C4-2B (cell line): ENCODE results near the gene CDO1.
"Not testable (repeated sequence)": the region's sequence is repeated elsewhere in the genome, so short reads cannot be mapped to it uniquely, and the experiment has no call there.

Source experiments
- H3K27ac ChIP-seq: fragments of 450-650 bp; 2 replicates; pipeline ENCODE4 v1.5.1; 2017
- CTCF ChIP-seq: fragments of 450-650 bp; conservative IDR thresholded peaks from 2 replicates; pipeline ENCODE4 v1.5.1; 2017; ENCODE audit warnings: mild to moderate bottlenecking
- ZFX ChIP-seq: fragments of 450-650 bp; IDR thresholded peaks from 2 replicates; pipeline ENCODE4 v1.6.1; 2017

Gene CDO1

DNA sequence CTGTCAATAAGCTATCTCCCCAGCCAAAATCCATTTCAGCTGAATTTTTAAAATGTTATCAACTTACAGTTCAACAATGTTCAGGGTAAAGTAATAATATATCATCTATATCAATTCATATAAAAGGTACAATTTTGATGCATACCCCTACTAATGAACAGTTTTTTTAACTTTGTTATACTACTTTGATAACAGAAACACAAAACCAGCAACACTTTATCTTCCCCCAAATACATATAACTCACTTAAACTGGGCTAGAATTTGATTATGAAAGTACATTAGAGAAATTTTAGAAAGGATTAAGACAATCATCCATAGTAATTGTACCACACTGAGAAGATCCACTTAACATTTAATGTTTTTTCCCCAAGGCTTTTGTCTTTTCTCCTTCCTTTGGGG, 5.1 kb downstream of the CDO1 start:
- TF ChIP-seq CTCF (no peak), ZFX (no peak)
- H3K27ac ChIP-seq = no peak overlapping the region

DNA sequence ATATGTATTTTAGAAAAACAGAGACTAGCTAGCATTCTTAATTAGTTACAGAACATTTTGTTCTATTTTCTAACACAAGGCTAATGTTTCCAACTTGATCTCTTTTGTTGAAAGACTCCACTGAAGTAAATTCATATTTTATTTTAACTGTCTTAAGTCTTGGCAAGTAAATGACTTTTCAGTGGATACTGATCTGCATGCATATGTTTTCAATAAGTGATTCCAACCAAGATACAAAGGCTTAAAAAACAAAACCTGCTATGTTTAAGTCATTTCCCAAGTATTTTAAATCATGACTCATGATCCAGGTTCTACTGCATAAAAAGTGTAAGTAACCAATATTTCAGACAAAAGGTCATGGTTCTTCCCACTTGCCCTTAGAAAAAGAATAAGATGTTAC, 5.7 kb downstream of the CDO1 start:
- no peak overlapping the region for H3K27ac ChIP-seq
- TF ChIP-seq CTCF (no peak), ZFX (no peak)

DNA sequence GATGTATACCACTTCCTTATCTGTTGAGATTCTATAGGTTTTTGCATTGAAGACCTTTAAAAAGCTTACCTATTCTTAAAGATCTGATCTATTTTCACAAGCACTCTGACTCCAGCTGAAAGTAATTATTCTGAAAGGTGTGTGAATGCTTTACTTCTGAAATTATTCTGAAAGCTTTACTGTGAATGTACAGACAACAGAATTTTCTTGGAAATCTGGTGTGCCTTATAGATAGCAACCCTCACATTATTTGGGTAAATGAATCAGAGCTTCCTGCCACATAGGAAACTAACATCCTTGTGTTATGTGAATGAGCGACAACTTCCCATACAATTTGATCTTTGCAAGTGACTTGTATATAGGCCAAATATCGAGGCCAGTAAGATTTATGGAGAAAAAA, 6.5 kb downstream of the CDO1 start:
- TF ChIP-seq ZFX = no peak
- no peak for TF ChIP-seq CTCF
- H3K27ac ChIP-seq = no peak overlapping the region

- H3K27ac ChIP-seq = not testable (repeated sequence)
These were observed 8.4 kb downstream of the CDO1 start for GRCh38 chr5:115808066-115808465.

DNA sequence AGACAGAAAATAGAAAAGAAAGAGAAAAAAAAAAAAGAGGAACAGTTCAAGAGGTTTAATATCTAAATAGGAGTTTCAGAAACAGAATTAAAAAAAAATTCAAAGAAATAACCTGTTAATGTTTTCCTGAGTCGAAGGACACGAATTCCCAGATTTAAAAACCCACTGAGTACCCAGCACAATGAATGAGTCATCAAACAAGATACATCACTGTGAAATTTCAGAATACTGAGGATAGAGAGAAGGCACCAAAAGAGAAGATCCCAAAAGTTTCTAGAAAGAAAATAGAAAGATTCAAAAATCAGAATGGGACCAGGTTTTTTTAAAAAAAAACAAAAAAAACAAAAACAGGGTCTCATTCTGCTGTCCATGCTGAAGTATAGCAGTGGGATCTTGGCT, 8.8 kb downstream of the CDO1 start:
- H3K27ac ChIP-seq = no peak overlapping the region
- TF ChIP-seq CTCF (no peak), ZFX (no peak)

GRCh38 chr5:115806986-115807653, 9.3 kb downstream of the CDO1 start:
- H3K27ac ChIP-seq = no peak overlapping the region
- TF ChIP-seq CTCF (no peak), ZFX (no peak)

- H3K27ac ChIP-seq = no peak overlapping the region
- TF ChIP-seq ZFX (no peak), CTCF (no peak)
These were observed 14.5 kb downstream of the CDO1 start for GRCh38 chr5:115801984-115802383.

- TF ChIP-seq CTCF (no peak), ZFX (no peak)
These were observed 15.3 kb downstream of the CDO1 start for GRCh38 chr5:115801152-115801551.

More at GRCh38 chr5:115801152-115801551, 15.3 kb downstream of the CDO1 start:
- no peak overlapping the region for H3K27ac ChIP-seq
